ENCODE results near the gene HNRNPA3.
A peak's percentile ranks its signal among the peaks of the same experiment; 100 is the strongest.
"Not testable (repeated sequence)": the region's sequence is repeated elsewhere in the genome, so short reads cannot be mapped to it uniquely, and the experiment has no call there.

Gene HNRNPA3

DNA sequence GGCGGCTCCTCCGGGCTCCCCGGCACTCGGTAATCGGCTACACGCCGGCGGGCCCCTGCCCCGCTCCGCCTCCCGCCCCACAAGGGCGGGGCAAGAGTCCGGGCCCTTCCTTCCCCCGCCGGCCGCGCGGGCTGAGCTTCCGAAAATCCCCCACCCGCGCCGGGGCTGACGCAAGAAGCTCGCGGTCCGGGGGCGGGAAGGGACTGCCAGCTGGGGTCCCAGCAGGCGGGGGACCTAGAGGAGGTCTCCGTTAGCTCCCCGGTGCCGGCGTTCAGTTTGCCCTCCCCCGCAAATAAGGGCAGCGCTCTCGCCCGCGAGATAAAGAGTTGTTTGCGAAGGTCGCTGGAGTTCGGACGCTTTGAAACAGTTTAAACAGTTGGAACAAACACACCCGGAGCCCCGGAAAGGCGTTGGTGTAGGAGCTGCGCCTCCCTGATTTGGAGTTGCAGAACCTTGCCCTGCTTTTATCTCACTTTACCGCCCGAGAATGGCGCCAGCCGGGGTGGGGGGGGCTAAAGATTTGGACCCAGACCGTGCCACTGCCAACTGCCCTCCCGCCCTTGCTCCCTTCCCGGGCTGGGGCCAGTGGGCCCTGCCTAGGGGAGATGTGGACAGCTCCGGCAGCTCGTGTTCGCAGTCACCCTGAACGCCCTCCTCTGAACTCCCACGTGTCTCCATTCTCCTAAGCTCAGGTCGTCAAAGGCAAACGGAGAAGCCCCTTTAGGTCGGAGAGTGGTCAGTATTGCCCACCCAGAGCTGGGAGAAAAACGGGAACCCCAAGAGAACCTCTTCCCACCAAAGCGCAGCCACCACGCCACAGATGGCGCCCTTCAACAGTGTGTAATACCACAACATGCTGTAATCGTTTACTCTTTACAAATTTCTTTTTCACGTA, 52.3 kb downstream of the HNRNPA3 start, which contains the start of gene NFE2L2:
Gene NFE2L2 (minus strand): TSS at position 35 of the 895 bp plus-strand sequence. CDS start 151 bp downstream, outside the sequence.
- H3K4me3 Mint-ChIP-seq = peak within 1 kb of the TSS; percentile 96
- peaks cover 6% of the 10 kb centered on the region for H3K36me3 Mint-ChIP-seq
- peak within 1 kb of the TSS; percentile 98 for H3K27ac Mint-ChIP-seq
- H3K27me3 Mint-ChIP-seq = no peaks in the 10 kb centered on the region
- peaks cover 51% of the 10 kb centered on the region for H3K4me1 Mint-ChIP-seq (ENCODE audit: low read depth)
- H3K9me3 Mint-ChIP-seq (ENCODE audit: low read depth) = no peaks in the 10 kb centered on the region

DNA sequence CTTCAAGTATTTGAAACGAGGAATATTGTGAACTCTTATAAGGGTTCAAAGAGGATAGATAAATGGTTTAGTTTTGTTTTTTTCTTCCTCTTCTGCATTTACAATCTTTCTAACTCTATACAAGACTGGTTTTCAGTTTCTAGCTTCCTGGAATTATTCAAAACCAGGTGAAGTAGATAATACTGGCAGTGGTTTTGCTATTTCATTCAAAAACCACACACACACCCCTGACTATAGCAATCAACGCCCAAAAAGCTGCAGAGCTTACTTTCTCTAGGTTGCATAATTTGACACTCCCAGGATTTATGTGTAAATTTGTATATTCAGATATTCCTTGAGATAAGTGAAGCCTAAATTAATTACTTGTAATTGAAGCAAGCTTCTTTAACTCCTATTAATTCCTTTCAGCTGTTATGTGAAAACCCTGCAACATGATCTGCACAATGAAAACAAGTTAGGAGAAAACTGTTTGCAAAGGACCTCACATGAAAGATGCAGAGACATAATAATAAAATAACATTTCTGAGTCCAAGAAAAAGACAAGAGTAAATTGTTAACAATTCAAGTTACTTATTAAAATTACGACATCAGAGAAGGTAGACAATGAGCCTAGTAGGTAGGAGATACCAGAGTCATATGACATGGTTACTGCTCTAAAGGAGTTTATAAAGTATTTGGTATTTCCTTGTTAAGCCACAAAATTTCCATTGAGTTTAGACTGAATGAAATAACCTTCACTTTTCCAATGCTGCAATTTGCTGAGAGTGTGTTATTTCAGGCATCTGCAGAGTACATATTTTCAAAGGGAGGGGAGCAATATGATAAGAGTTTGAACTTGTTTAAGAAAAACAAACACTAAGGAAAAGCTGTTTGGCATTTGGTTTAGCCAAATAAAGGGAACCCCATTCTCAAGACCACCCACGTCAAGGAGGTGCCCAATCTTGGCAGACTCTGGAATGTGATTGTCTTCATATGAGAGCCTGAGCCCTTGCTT, 53.5 kb downstream of the HNRNPA3 start:
- Mint-ChIP-seq H3K27me3 (no peaks in the 10 kb centered on the region), H3K9me3 (ENCODE audit: low read depth) (no peaks in the 10 kb centered on the region), H3K4me3 (peak overlapping the region; percentile 93), H3K4me1 (ENCODE audit: low read depth) (peaks cover 42% of the 10 kb centered on the region), H3K27ac (peak overlapping the region; percentile 98), H3K36me3 (peaks cover 6% of the 10 kb centered on the region)

DNA sequence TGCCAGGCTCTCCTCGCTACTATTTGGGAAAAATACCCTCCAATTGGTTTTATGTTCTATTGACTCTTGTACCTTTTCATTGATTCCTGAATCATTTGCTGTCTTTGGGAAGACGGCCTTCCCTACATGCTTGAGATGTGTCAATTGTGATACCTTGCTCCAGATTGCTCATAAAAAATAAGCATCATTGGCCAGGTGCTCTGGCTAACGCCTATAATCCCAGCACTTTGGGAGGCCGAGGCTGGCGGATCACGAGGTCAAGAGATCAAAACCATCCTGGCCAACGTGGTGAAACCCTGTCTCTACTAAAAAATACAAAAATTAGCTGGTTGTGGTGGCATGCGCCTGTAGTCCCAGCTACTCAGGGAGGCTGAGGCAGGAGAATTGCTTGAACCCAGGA, 54.4 kb downstream of the HNRNPA3 start:
- not testable (repeated sequence) for H3K27me3 Mint-ChIP-seq; H3K27ac Mint-ChIP-seq; H3K9me3 Mint-ChIP-seq (ENCODE audit: low read depth); H3K4me3 Mint-ChIP-seq; H3K36me3 Mint-ChIP-seq
- peaks cover 34% of the 10 kb centered on the region for H3K4me1 Mint-ChIP-seq (ENCODE audit: low read depth)

DNA sequence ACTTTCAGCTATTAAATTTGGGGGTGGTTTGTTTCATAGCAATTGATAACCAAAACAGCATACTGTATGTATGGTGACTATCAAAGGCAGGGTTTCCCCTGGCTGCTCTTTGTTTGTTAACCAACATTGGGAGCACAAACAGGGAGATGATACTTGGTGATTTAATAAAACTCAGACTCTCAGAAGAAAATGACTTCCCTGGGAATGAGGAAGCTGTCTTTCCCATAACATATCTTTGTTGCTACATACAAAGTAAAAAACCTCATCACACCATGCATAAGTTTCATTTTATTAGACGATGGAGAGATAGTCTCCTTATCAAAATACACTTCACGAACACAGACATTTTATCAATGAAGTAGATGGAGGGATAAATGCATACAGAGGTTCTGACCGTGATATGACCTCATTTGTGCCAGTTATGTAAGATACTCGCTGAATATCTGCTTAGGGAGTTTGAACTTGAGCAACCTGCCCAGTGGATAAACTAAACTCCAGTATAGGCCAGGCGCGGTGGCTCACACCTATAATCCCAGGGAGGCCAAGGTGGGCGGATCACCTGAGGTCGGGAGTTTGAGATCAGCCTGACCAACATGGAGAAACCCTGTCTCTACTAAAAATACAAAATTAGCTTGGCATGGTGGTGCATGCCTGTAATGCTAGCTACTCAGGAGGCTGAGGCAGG, 55.7 kb downstream of the HNRNPA3 start:
- no peaks in the 10 kb centered on the region for H3K27me3 Mint-ChIP-seq
- no peak overlapping the region for H3K27ac Mint-ChIP-seq
- no peaks in the 10 kb centered on the region for H3K9me3 Mint-ChIP-seq (ENCODE audit: low read depth)
- H3K4me3 Mint-ChIP-seq = no peak overlapping the region
- H3K36me3 Mint-ChIP-seq = no peaks in the 10 kb centered on the region
- H3K4me1 Mint-ChIP-seq (ENCODE audit: low read depth) = peaks cover 37% of the 10 kb centered on the region

DNA sequence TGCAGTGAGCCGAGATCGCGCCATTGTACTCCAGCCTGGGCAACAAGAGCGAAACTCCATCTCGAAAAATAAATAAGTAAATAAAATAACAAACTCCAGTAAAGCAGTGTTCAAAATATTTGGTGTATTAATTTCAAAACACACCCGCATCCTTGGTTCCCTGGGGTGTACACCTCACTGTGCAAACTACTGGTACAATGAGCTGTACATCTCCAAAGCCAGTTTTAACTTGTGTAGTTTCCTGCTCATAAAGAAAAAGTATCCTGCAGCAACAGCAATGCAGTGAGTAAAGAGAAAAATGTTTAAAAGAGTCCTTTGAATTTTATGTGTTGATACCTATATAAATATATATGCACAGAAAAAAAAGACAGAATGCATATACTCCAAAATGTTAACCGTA, 56.3 kb downstream of the HNRNPA3 start:
- H3K4me1 Mint-ChIP-seq (ENCODE audit: low read depth) = peaks cover 37% of the 10 kb centered on the region
- no peaks in the 10 kb centered on the region for H3K36me3 Mint-ChIP-seq
- no peak overlapping the region for H3K4me3 Mint-ChIP-seq
- H3K9me3 Mint-ChIP-seq (ENCODE audit: low read depth) = no peaks in the 10 kb centered on the region
- H3K27me3 Mint-ChIP-seq = no peaks in the 10 kb centered on the region
- H3K27ac Mint-ChIP-seq = no peak overlapping the region

DNA sequence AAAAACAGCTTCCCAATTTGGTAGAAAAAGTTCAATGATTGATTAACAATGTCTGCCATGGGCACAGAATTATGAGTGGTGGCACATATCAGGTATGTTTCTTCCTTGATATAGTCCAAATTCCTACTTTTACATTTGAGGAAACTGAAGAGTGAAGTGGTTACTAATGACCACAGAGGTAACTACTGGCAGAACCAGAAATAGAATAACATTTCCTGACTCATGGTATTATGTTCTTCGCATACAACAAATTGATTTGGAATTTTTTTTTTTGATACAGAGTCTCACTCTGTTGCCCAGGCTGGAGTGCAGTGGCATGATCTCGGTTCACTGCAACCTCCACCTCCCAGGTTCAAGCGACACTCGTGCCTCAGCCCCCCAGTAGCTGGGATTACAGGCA, 57.9 kb downstream of the HNRNPA3 start:
- Mint-ChIP-seq H3K27ac (no peak overlapping the region), H3K27me3 (no peaks in the 10 kb centered on the region), H3K36me3 (no peaks in the 10 kb centered on the region), H3K4me3 (no peak overlapping the region), H3K4me1 (ENCODE audit: low read depth) (peaks cover 32% of the 10 kb centered on the region), H3K9me3 (ENCODE audit: low read depth) (no peaks in the 10 kb centered on the region)

DNA sequence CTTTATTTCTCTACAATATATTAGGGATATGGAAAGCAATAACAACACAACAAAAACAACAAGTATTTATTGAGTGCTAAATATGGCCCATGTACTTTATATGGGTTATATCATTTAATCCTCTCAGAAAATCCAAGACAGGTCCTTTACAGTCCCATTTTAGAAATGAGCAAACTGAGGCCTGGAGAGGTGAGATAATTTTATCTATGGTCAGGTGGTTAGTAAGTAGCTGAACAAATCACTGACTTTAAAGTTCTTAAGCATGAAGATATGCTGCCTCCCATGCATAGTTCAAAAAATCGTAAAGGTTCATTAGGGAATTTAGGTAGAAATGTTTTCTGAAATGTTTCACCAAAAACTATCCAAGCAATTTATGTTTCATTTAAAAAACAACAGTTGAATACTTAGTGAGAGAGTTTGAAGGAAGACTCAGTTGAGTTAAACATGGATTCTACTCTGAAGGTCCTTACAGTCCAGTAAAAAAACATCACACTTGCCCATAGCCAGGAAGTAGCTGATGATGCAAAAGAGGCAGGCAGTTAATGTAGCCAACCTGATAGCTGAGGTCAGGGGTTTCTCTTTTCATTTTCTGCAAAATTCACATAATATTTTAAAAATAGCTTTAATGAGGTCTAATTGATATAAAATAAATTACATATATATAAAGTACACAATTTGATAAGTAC, 59.5 kb downstream of the HNRNPA3 start:
- Mint-ChIP-seq H3K9me3 (ENCODE audit: low read depth) (no peaks in the 10 kb centered on the region), H3K27ac (no peak overlapping the region), H3K27me3 (no peaks in the 10 kb centered on the region), H3K4me3 (no peak overlapping the region), H3K4me1 (ENCODE audit: low read depth) (peaks cover 16% of the 10 kb centered on the region), H3K36me3 (no peaks in the 10 kb centered on the region)

DNA sequence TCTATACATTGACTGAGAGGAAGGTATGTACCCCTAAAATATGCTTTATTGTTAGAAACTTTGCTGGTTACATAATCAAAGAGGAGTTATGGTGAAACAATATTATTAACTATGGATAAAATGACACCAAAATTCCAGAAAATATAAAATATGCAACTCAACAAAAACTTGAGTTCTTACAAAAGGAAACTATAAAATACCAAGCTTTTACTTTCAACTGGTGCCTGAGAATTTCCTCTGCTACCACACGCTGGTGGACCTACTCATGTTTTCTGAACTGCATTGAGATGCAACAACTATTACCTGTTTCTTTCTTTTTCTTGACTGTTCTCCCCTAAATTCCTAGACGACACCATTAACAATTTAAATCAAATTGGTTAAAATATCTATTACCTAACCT, 60.2 kb downstream of the HNRNPA3 start:
- H3K27me3 Mint-ChIP-seq = no peaks in the 10 kb centered on the region
- no peak overlapping the region for H3K27ac Mint-ChIP-seq
- no peaks in the 10 kb centered on the region for H3K36me3 Mint-ChIP-seq
- H3K9me3 Mint-ChIP-seq (ENCODE audit: low read depth) = no peaks in the 10 kb centered on the region
- no peak overlapping the region for H3K4me3 Mint-ChIP-seq
- H3K4me1 Mint-ChIP-seq (ENCODE audit: low read depth) = peaks cover 11% of the 10 kb centered on the region

DNA sequence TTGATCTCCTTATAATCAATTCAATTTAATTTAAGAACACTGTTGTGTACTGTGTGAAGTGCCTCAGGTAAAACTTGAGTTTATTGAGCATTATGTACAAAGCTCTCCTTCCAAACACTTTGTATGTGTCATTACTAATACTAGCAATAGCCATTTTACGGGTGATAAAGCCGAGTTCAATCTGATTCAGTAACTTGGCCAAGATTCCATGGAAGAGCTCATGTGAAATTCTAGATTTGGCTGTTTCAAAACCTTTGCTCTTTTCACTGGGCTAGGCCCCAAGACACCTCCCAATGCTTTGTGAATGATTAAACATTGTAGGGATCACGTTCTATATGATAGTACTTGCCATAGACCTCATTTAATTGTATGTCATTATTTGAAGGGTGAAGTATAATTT, 60.8 kb downstream of the HNRNPA3 start:
- Mint-ChIP-seq H3K27ac (no peak overlapping the region), H3K27me3 (no peaks in the 10 kb centered on the region)

More for the DNA sequence above, 60.8 kb downstream of the HNRNPA3 start:
- H3K36me3 Mint-ChIP-seq = no peaks in the 10 kb centered on the region
- H3K4me1 Mint-ChIP-seq (ENCODE audit: low read depth) = peaks cover 11% of the 10 kb centered on the region
- no peaks in the 10 kb centered on the region for H3K9me3 Mint-ChIP-seq (ENCODE audit: low read depth)
- no peak overlapping the region for H3K4me3 Mint-ChIP-seq
